SK-N-SH treated with all-trans-retinoic acid at 6 μM for 48 hours (cell line): ENCODE measurements around the gene PHIP.

Experiments
- CSDC2 ChIP-seq: fragments of 250-450 bp; sonication (Bioruptor Pico); IDR thresholded peaks from 2 replicates; pipeline ENCODE4 v1.5.0; 2020; ENCODE audit warnings: mild to moderate bottlenecking, moderate library complexity
- ESRRG ChIP-seq: fragments of 250-450 bp; sonication (Bioruptor Pico); IDR thresholded peaks from 2 replicates; pipeline ENCODE4 v1.6.1; 2021; ENCODE audit warnings: mild to moderate bottlenecking
- GLIS3 ChIP-seq: fragments of 250-450 bp; sonication (Bioruptor Pico); IDR thresholded peaks from 2 replicates; pipeline ENCODE4 v1.5.0; 2020; ENCODE audit warnings: mild to moderate bottlenecking, moderate library complexity
- TOX ChIP-seq: fragments of 250-450 bp; sonication (Bioruptor Pico); IDR thresholded peaks from 2 replicates; pipeline ENCODE4 v1.8.0; 2021; ENCODE audit warnings: mild to moderate bottlenecking, moderate library complexity, borderline replicate concordance
- TSHZ2 ChIP-seq: fragments of 250-450 bp; sonication (Bioruptor Pico); IDR thresholded peaks from 2 replicates; pipeline ENCODE4 v1.5.0; 2020; ENCODE audit warnings: mild to moderate bottlenecking, moderate library complexity
- ZNF8 ChIP-seq: fragments of 450-650 bp; formaldehyde crosslinking; IDR thresholded peaks from 2 replicates; pipeline ENCODE4 v1.5.0; 2020; ENCODE audit warnings: mild to moderate bottlenecking, moderate library complexity
- TF ChIP-seq, protein P1 (sequence below): fragments of 250-450 bp; sonication (Bioruptor Pico); IDR thresholded peaks from 2 replicates; pipeline ENCODE4 v1.8.0; 2020; ENCODE audit warnings: mild to moderate bottlenecking, moderate library complexity, borderline replicate concordance
- TF ChIP-seq, protein P2 (sequence below): fragments of 250-450 bp; sonication (Bioruptor Pico); IDR thresholded peaks from 2 replicates; pipeline ENCODE4 v1.5.1; 2021; ENCODE audit warnings: mild to moderate bottlenecking, moderate library complexity

DNA sequence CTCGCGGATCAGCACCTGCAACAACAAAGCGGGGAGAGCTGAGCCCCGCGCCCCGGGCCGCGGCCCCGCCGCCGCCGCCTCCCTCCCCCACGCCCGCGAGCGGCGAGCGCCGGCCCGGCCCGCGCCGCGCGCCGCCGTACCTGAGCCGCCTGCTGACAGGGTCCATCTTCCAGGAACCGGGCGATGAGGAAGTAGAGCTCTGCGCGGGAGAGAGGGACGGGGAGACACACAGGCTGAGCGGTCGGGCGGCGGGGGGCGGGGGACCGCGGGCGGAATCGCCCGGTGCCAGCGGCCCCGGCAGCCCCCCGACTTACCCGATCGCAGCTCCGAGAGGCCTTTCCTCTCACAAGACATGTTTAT is 359 bp downstream of the PHIP start:
- TF ChIP-seq, protein P1, sequence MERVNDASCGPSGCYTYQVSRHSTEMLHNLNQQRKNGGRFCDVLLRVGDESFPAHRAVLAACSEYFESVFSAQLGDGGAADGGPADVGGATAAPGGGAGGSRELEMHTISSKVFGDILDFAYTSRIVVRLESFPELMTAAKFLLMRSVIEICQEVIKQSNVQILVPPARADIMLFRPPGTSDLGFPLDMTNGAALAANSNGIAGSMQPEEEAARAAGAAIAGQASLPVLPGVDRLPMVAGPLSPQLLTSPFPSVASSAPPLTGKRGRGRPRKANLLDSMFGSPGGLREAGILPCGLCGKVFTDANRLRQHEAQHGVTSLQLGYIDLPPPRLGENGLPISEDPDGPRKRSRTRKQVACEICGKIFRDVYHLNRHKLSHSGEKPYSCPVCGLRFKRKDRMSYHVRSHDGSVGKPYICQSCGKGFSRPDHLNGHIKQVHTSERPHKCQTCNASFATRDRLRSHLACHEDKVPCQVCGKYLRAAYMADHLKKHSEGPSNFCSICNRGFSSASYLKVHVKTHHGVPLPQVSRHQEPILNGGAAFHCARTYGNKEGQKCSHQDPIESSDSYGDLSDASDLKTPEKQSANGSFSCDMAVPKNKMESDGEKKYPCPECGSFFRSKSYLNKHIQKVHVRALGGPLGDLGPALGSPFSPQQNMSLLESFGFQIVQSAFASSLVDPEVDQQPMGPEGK (CRISPR knock-in tag): no peak
- TF ChIP-seq TSHZ2 (CRISPR knock-in tag) (no peak), GLIS3 (CRISPR knock-in tag) (no peak), ZNF8 (no peak), TOX (no peak), CSDC2 (CRISPR knock-in tag) (no peak), ESRRG (no peak)
- TF ChIP-seq, protein P2, sequence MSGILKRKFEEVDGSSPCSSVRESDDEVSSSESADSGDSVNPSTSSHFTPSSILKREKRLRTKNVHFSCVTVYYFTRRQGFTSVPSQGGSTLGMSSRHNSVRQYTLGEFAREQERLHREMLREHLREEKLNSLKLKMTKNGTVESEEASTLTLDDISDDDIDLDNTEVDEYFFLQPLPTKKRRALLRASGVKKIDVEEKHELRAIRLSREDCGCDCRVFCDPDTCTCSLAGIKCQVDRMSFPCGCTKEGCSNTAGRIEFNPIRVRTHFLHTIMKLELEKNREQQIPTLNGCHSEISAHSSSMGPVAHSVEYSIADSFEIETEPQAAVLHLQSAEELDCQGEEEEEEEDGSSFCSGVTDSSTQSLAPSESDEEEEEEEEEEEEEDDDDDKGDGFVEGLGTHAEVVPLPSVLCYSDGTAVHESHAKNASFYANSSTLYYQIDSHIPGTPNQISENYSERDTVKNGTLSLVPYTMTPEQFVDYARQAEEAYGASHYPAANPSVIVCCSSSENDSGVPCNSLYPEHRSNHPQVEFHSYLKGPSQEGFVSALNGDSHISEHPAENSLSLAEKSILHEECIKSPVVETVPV (CRISPR knock-in tag): no peak
